ENCODE data around the gene MRPL17.

The MRPL17 gene

DNA sequence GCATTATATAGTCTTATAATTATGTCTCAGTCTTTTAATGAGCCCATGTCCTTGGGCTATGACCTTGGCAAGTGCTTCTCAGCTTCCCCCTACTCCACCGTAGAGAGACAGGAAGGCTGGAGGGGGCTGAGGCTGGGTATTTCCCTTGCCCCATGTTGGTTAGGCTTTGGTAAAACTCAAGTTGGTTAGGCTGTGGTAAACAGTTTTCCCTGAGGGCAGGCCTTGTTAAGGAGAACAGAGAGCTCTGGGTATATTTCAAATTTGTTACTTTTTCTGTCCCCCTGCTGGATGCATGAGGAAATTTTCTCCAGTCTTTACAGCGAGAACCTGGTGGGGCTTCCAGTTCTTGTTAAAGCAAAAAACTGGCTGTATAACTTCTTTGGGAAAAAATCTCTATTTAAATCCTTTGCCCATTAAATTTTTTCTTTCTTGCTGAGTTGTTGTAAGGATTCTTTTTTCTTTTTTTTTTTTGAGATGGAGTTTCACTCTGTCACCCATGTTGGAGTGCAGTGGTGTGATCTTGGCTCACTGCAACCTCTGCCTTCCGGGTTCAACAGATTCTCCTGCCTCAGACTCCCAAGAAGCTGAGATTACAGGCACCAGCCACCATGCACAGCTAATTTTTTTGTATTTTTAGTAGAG is 15.3 kb downstream of the MRPL17 start:
- Histone ChIP-seq H3K36me3 (no peaks in the 10 kb centered on the region), H3K27me3 (no peaks in the 10 kb centered on the region), H3K4me1 (ENCODE audit: control insufficient read depth in 1 of 2, insufficient read depth in 1 of 2, low read depth in 1 of 2, low read length in 1 of 2) (no peaks in the 10 kb centered on the region), H3K27ac (no peak overlapping the region), H3K4me3 (ENCODE audit: low read depth in 1 of 2, low read length in 1 of 2) (no peak overlapping the region), H3K9me3 (no peaks in the 10 kb centered on the region)
- TF ChIP-seq, protein P1, sequence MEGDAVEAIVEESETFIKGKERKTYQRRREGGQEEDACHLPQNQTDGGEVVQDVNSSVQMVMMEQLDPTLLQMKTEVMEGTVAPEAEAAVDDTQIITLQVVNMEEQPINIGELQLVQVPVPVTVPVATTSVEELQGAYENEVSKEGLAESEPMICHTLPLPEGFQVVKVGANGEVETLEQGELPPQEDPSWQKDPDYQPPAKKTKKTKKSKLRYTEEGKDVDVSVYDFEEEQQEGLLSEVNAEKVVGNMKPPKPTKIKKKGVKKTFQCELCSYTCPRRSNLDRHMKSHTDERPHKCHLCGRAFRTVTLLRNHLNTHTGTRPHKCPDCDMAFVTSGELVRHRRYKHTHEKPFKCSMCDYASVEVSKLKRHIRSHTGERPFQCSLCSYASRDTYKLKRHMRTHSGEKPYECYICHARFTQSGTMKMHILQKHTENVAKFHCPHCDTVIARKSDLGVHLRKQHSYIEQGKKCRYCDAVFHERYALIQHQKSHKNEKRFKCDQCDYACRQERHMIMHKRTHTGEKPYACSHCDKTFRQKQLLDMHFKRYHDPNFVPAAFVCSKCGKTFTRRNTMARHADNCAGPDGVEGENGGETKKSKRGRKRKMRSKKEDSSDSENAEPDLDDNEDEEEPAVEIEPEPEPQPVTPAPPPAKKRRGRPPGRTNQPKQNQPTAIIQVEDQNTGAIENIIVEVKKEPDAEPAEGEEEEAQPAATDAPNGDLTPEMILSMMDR (IDR thresholded peaks at IDR 0.05): peak; percentile 17

DNA sequence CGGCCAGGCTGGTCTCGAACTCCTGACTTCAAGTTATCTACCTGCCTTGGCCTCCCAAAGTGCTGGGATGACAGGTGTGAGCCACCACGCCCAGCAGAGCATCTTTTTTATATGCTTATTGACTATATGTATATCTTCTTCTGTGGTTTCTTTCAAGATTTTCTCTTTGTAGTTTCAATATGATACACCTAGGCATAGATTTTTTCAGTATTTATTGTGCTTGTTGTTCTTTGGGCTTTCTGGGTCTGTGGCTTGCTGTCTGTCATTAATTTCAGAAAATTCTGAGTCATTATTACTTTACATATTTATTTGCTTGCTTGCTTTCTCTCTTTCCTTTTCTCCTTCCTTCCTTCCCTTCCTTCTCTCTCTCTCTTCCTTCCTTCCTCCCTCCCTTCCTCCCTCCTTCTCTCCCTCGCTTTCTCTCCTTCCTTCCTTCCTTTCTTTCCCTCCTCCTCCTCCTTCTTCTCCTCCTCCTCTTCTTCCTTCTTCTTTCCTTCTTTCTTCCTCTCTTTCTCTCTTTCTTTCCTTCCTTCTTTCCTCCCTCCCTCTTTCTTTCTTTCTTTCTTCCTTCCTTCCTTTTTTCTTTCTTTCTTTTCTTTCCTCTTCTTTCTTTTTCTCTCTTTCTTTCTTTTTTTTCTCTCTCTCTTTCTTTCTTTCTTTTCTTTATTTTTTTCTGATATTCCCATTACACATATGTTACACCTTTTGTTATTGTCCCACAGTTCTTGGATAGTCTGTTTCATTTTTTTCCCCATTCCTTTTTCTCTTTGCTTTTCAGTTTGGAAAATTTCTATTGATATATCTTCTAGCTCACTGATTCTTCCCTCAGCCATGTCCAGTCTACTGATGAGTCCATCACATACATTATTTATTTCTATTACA is 16.6 kb downstream of the MRPL17 start:
- no peaks in the 10 kb centered on the region for H3K36me3 ChIP-seq
- no peak overlapping the region for H3K27ac ChIP-seq
- TF ChIP-seq, protein P1 (IDR thresholded peaks at IDR 0.05): no peak
- no peak overlapping the region for H3K4me3 ChIP-seq (ENCODE audit: low read depth in 1 of 2, low read length in 1 of 2)
- H3K9me3 ChIP-seq: no peaks in the 10 kb centered on the region
- no peaks in the 10 kb centered on the region for H3K27me3 ChIP-seq
- H3K4me1 ChIP-seq (ENCODE audit: control insufficient read depth in 1 of 2, insufficient read depth in 1 of 2, low read depth in 1 of 2, low read length in 1 of 2): no peaks in the 10 kb centered on the region

DNA sequence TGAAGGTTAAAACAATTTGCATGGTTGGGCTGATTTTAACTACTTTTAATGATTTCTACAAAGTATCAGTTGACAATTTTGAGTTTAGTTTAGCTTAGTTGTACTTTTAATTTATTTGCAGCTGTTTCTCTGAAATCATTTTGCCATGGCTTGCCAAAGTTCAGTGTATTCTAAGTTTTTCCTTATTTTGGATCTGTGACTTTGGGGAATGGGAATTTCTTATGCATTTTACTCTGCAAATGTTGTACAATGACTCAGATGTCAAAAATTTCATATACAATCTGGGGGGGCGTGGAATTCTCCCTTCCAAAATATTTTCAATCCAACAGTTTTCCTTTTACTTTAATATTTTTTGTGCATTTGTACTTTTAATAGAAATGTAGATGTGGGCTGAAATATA is 18.6 kb downstream of the MRPL17 start:
- Histone ChIP-seq H3K9me3 (no peaks in the 10 kb centered on the region), H3K27me3 (no peaks in the 10 kb centered on the region)
- TF ChIP-seq, protein P1 (IDR thresholded peaks at IDR 0.05): no peak

DNA sequence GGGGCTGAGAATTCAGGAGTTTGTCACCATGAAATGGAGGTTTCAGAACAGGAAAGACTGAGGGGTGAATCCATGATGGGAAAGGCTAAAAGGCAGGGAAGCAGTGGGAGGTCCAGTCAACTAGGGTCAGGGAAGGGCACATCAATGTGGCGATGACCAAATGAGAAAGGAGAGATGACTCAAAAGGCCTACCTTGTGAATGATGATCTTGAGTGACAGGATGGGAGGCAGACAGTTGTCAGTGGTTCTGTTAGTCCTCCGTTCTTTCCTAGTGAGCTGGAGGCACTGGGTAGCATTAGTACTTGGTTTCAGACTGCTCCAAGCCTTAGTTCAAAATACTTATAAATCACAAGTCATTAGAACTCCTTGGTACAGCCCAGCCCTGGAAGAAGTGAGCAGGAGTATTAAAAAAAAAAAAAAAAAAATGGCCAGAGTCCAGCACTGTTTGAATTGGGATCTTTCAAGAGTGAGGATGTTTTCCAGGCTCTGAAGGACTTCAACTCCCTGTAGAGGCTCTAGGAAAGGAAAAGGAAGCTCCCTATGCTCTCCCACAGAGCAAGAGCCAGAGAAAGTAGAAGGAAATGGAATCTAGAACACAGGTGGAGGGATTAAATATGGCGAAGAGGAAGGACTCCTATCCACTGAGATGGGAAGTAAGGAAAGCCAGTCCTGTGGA is 19.2 kb downstream of the MRPL17 start:
- H3K27me3 ChIP-seq: no peaks in the 10 kb centered on the region
- H3K36me3 ChIP-seq: no peaks in the 10 kb centered on the region
- TF ChIP-seq, protein P1 (IDR thresholded peaks at IDR 0.05): no peak
- H3K27ac ChIP-seq: no peak overlapping the region
- H3K4me3 ChIP-seq (ENCODE audit: low read depth in 1 of 2, low read length in 1 of 2): no peak overlapping the region
- H3K4me1 ChIP-seq (ENCODE audit: control insufficient read depth in 1 of 2, insufficient read depth in 1 of 2, low read depth in 1 of 2, low read length in 1 of 2): no peaks in the 10 kb centered on the region
- H3K9me3 ChIP-seq: no peaks in the 10 kb centered on the region

More for the DNA sequence above, 18.6 kb downstream of the MRPL17 start:
- no peaks in the 10 kb centered on the region for H3K4me1 ChIP-seq (ENCODE audit: control insufficient read depth in 1 of 2, insufficient read depth in 1 of 2, low read depth in 1 of 2, low read length in 1 of 2)
- H3K27ac ChIP-seq: no peak overlapping the region
- no peaks in the 10 kb centered on the region for H3K36me3 ChIP-seq
- H3K4me3 ChIP-seq (ENCODE audit: low read depth in 1 of 2, low read length in 1 of 2): no peak overlapping the region

DNA sequence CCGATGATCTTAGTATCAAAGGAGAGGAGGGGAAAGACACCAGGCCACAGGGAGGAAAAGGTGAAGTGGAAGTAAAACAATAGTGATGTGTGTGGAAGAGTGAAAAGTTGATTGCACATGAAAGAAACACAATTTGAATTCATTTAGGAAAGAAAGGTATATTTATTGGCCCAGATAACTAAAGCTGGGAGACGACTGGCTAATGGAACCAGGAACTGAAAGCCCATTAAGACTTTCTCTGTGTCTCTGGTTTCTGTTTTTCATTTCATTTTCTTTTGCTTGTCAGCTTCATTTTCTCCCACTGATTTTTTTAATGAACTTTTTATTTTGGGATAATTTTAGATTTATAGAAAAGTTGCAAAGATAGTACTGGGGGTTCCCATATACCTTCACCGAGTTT is 22.4 kb downstream of the MRPL17 start:
- TF ChIP-seq, protein P1 (IDR thresholded peaks at IDR 0.05): no peak
- Histone ChIP-seq H3K4me1 (ENCODE audit: control insufficient read depth in 1 of 2, insufficient read depth in 1 of 2, low read depth in 1 of 2, low read length in 1 of 2) (no peaks in the 10 kb centered on the region), H3K4me3 (ENCODE audit: low read depth in 1 of 2, low read length in 1 of 2) (no peak overlapping the region), H3K27ac (no peak overlapping the region), H3K36me3 (no peaks in the 10 kb centered on the region), H3K27me3 (peaks cover 31% of the 10 kb centered on the region), H3K9me3 (no peaks in the 10 kb centered on the region)

All from neutrophil (primary cell).